HG02798 (cell line): Measurements from ENCODE around the gene STK10.
"Not testable (repeated sequence)": the region's sequence is repeated elsewhere in the genome, so short reads cannot be mapped to it uniquely, and the experiment has no call there.

ENCODE experiments used
- ATAC-seq: cut with Tn5 transposase; IDR thresholded peaks from one replicate; pipeline ENCODE4 v1.9.1; 2021; ENCODE audit warnings: mild to moderate bottlenecking; ENCODE audit not compliant: unreplicated experiment, poor library complexity

Gene STK10

GRCh38 chr5:172029876-172030275 is 158.1 kb downstream of the STK10 start:
- no peak for ATAC-seq

GRCh38 chr5:172028167-172028566 is 159.9 kb downstream of the STK10 start:
- ATAC-seq = no peak

DNA sequence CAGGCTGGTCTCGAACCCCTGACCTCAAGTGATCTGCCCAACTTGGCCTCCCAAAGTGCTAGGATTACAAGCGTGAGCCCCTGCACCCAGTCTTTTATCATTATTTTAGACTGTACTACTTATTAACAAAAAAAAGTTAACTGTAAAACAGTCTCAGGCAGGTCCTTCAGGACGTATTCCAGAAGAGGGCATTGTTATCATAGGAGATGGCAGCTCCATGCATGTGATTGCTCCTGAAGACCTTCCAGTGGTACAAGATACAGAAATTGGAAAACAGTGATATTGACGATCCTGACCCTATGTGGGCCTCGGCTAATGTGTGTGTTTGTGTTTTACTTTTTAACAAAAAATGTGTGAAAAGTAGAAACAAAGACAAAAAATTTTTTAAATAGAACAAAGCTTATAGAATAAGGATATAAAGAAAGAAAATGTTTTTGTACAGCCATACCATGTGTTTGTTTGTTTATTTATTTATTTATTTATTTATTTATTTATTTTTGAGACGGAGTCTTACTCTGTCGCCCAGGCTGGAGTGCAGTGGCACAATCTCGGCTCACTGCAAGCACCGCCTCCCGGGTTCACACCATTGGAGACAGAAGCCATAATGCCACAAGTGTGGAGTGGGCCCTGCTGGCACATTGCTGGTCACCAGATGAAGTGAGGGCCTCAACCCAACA is 167.8 kb downstream of the STK10 start:
- ATAC-seq = not testable (repeated sequence)

- no peak for ATAC-seq
Observed at GRCh38 chr5:172015346-172015745, 172.7 kb downstream of the STK10 start.

- ATAC-seq = no peak
Observed at GRCh38 chr5:172010278-172010677, 177.7 kb downstream of the STK10 start.

DNA sequence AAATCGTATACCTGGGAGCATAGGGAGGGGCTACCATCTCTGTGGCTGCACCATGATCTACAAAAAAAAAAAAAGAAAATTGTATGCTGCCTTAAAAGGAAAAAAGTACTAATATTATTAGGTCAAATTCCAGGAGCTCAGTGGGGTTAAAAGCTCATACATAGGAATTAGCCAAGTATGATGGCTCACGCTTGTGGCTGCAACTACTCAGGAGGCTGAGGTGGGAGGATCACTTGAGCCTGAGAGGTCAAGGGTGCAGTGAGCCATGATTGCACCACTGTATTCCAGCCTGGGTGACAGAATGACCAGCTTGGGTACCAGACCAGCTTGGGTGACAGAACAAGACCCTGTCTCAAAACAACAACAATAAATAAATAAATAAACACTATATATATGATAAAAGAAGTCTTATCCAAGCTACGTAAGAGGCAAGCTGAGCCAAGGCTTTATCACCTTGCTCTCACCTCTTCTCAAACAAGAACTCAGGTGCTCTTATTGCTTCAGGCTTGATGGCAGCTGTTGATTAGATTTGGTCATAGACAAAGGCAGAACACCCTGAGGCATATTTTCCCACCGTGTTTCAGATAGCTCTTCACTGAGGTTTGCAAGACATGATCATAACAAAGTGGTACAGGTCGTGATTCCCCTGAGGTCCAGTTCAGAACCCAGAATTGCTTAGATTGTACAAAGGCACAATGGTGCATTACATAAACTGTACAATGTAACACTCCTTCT is 178.3 kb downstream of the STK10 start:
- no peak for ATAC-seq

DNA sequence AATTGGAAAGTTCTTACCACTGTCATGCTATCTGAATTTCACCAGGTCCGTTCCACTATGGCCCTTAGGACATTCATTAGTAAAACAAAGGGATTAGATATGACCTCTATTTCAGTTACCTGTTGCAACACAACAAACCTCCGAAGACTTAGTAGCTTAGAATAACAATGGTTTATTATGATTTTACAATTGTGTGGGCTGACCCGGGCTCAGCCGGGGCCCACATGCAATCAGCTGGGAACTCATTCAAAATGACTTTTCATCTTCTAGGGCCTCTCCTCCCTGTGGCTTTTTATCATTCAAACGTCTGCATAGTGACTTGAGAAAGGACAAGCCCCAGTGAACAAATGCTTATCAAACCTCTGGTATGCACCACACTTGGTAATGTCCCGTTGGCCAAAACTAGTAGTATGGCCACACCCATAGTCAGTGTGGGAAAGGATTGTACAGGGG is 179.3 kb downstream of the STK10 start:
- no peak for ATAC-seq

- ATAC-seq = no peak
Observed at GRCh38 chr5:172008111-172008455, 179.9 kb downstream of the STK10 start.

DNA sequence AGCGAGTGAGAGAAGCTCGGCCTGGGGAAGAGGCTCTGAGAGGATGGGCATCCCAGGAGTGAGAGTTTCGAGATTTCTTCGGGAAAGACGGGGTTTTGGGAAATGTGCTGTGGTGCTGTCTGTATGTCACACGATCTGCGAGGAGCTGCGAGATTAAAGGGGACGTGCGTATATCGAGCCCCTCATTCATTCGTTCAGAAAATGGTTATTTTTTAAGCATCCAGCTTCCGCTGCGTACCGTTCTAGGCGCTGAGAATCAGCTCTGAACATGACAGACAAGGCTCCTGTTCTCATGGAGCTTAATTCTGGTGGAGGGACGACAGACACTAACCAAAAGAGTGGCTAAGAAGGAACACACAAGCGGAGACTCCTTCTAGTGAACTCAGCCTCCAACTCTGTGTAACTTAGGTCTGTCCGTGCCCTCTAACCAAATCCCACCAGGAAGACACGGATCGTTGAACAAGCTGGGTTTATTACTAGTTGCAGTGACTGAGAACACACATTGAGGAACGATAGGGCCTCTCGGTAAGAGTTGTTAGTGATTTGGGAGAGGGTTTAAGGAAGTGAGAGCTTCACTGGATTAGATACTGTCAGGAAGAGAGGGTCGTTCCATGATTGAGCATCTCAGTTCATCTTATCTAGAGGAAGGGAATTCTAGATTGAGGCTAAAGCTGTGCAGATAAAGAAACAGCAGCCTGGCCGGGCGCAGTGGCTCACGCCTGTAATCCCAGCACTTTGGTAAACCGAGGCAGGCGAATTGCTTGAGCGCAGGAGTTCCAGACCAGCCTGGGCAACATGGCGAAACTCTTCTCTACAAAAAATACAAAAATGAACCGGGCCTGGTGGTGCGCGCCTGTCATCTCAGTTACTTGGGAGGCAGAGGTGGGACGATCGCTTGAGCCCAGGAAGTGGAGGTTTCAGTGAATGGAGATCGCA is 180.6 kb downstream of the STK10 start:
- ATAC-seq = no peak

GRCh38 chr5:172006321-172007174 is 181.5 kb downstream of the STK10 start, which contains the start of gene FBXW11:
TSS of gene FBXW11 (minus strand) at chr5:172006638. CDS start at chr5:172006502, 136 bp downstream.
- peak; percentile 87 for ATAC-seq

- ATAC-seq = no peak
Observed at GRCh38 chr5:172005708-172006320, 182.2 kb downstream of the STK10 start.

- ATAC-seq = no peak
Observed at GRCh38 chr5:172004824-172005237, 183.2 kb downstream of the STK10 start.

DNA sequence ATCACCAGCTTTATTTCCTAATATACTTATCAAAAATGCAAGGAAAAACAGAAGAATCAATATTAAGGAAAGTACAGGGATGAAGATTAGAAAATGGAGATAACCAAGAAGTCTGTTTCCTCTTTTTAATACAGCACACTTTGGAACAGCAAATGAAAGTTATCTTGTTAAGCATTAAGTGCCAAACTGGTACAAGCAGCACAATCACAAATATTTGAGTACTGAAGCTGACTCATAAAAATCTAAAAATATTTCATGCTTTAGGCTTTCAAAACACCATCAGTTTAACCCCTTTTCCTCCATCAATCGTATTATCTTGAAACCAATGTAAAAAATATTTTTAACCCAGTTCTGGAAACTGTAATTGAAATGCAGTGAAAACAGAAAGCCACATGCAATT is 184.3 kb downstream of the STK10 start:
- no peak for ATAC-seq

DNA sequence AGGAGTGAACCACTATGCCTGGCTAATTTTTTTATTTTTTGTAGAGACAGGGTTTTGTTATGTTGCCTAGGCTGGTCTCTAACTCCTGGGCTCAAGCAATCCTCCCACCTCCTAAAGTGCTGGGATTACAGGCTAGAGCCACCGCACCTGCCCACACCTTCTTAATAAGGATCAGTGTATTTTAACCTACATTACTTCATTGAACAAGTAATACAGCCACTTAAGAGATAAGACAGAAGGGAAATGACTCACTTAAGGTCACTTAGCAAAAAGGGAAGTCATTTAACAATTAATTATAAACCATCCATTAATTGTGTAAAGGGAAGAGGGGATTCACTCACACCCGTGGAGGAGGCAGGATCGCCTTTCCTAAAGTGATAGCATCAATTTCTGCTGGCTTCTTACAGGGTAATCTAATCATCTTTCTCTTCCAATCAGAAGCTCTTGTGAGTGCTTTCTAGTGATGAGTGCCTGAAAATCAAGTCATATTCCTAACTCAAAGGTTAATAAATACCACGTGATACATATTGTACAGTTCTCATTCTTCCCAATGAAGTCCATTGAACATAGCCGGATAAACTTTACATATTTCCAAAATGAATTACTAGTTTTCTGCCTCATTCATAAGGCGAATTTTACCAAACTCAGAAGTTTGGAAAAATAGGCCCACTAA is 185.0 kb downstream of the STK10 start:
- ATAC-seq = no peak

- ATAC-seq = no peak
Observed at GRCh38 chr5:172002310-172002709, 185.7 kb downstream of the STK10 start.

DNA sequence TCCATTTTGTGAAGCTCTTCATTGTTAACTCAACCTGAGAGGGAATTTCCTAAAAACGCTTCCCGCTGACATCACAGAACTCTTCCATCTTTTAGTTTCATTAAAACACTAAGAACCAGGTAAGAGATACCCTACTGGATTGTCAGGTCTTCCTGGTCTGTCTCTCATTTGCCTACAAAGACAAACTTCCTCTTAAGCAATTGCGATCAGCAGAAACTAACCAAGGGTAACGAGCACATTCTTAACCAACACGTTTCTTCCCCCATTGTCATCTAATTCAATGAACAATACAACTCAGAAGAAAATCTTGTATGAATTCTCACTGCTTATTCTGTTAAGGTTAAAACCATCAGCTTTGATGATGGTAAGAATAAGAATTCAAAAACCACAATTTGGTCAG is 188.1 kb downstream of the STK10 start:
- peak; percentile 50 for ATAC-seq

DNA sequence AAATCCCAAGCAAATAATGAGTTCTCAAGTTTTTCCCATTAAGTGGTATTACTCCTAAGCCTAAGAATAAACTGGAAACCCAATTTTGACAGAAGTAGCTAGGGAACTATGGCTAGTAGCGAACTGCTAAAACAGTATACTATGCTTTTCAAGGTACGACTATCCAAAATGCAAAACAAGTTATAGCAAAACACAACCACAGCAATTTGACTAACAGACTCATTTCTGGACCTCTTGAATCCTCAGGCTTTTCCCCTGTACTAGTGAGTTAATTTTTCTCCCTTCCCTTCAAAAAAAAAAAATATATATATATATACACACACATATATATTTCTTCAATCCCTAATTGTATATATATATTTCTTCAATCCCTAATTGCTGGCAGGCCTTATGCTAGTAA is 188.9 kb downstream of the STK10 start:
- no peak for ATAC-seq

- no peak for ATAC-seq
Observed at GRCh38 chr5:171997011-171997410, 191.0 kb downstream of the STK10 start.

DNA sequence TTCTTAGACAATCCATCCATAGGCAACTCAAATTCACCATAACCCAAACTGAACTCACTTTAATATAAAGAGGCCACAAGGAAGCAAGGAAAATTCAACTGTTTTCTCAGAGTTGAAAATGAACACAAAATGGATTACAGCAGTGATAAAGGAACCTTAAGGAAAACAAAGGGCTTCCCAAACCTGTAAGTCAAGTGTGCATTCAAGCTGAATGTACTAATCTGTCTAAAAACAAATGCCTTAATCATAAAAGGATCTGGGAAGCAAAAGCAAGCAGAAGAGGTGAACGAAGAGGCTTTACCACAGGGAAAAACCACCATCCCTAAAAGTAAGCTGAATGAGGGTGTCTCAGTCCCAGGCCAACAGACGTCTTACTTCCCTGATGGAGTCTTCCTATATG is 195.2 kb downstream of the STK10 start:
- no peak for ATAC-seq
